HL-60 (cell line): ENCODE results near the gene WDR3.

Source experiments
- POLR2AphosphoS5 ChIP-seq: IDR thresholded peaks from 2 replicates; pipeline ENCODE4 v1.6.1; 2012; ENCODE audit warnings: low read depth
- REST ChIP-seq: IDR thresholded peaks from 2 replicates; pipeline ENCODE4 v1.6.1; 2012; ENCODE audit warnings: low read depth; ENCODE audit not compliant: insufficient replicate concordance
- TF ChIP-seq, protein P1 (sequence below): IDR thresholded peaks from one replicate; pipeline ENCODE4 v1.5.1; 2011; ENCODE audit warnings: low read length, control low read depth, inconsistent platforms; ENCODE audit not compliant: insufficient read depth

DNA sequence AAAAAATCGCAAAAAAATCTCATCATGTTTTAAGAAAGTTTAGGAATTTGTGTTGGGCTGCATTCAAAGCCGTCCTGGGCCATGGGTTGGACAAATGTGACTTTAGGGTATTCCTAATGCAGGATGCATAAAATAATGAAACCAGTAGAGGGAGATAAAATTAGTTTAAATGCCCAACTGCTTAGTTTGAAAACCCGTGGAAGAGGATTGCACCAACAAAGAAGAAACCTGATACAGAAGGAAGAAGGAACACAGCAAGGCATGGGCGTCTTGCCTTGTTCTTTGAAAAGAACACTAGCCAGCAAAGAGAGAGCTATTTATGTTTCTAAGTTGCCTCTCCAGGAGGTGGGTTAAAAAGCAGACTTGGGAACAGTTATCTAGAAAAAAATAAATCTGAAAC is 37.9 kb downstream of the WDR3 start:
- TF ChIP-seq, protein P1, sequence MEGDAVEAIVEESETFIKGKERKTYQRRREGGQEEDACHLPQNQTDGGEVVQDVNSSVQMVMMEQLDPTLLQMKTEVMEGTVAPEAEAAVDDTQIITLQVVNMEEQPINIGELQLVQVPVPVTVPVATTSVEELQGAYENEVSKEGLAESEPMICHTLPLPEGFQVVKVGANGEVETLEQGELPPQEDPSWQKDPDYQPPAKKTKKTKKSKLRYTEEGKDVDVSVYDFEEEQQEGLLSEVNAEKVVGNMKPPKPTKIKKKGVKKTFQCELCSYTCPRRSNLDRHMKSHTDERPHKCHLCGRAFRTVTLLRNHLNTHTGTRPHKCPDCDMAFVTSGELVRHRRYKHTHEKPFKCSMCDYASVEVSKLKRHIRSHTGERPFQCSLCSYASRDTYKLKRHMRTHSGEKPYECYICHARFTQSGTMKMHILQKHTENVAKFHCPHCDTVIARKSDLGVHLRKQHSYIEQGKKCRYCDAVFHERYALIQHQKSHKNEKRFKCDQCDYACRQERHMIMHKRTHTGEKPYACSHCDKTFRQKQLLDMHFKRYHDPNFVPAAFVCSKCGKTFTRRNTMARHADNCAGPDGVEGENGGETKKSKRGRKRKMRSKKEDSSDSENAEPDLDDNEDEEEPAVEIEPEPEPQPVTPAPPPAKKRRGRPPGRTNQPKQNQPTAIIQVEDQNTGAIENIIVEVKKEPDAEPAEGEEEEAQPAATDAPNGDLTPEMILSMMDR: no peak
- TF ChIP-seq POLR2AphosphoS5: no peak
- TF ChIP-seq REST: no peak
